Loucy (cell line): ENCODE results near the gene IL21R.

ENCODE experiments used
- H2AFZ ChIP-seq: fragments of 200-600 bp; sonication (generic); 2 replicates; pipeline ENCODE4 v1.6.0; 2016; ENCODE audit warnings: antibody characterized with exemption, mild to moderate bottlenecking, low read length, moderate library complexity
- H3F3A ChIP-seq: fragments of 200-600 bp; 2 replicates; pipeline ENCODE4 v1.6.0; 2016; ENCODE audit warnings: antibody characterized with exemption, low read depth, mild to moderate bottlenecking
- H3K27me3 ChIP-seq: fragments of 200-600 bp; sonication (generic); 2 replicates; pipeline ENCODE4 v1.6.1; 2014; ENCODE audit warnings: low read length, mild to moderate bottlenecking; ENCODE audit not compliant: insufficient read depth, poor library complexity, severe bottlenecking
- H3K36me3 ChIP-seq: fragments of 200-600 bp; sonication (generic); 2 replicates; pipeline ENCODE4 v1.6.1; 2016; ENCODE audit warnings: low read length; ENCODE audit not compliant: insufficient read depth
- H3K4me1 ChIP-seq: fragments of 200-600 bp; sonication (generic); 2 replicates; pipeline ENCODE4 v1.5.1; 2014; ENCODE audit warnings: low read length, mild to moderate bottlenecking; ENCODE audit not compliant: insufficient read depth, poor library complexity, severe bottlenecking
- H3K4me2 ChIP-seq: fragments of 200-600 bp; sonication (generic); 2 replicates; pipeline ENCODE4 v1.6.0; 2014; ENCODE audit warnings: antibody characterized with exemption, low read length, low read depth, mild to moderate bottlenecking; ENCODE audit not compliant: poor library complexity, severe bottlenecking
- H3K4me3 ChIP-seq: fragments of 200-600 bp; sonication (generic); 2 replicates; pipeline ENCODE4 v1.5.1; 2014; ENCODE audit warnings: low read length, mild to moderate bottlenecking, mixed read lengths; ENCODE audit not compliant: poor library complexity, severe bottlenecking
- H3K79me2 ChIP-seq: fragments of 200-600 bp; sonication (generic); 2 replicates; pipeline ENCODE4 v1.6.1; 2014; ENCODE audit warnings: low read length; ENCODE audit not compliant: insufficient read depth
- H3K9ac ChIP-seq: fragments of 200-600 bp; sonication (generic); 2 replicates; pipeline ENCODE4 v1.6.0; 2014; ENCODE audit warnings: mild to moderate bottlenecking, low read depth, low read length, moderate library complexity; ENCODE audit not compliant: poor library complexity, severe bottlenecking
- H3K9me2 ChIP-seq: fragments of 200-600 bp; sonication (generic); replicated peaks from 2 replicates; pipeline ENCODE4 v1.6.1; 2016; ENCODE audit warnings: low read depth, low read length, mixed read lengths
- H3K9me3 ChIP-seq: fragments of 200-600 bp; sonication (generic); 2 replicates; pipeline ENCODE4 v1.6.1; 2014; ENCODE audit warnings: mild to moderate bottlenecking, antibody characterized with exemption, low read length, low read depth; ENCODE audit not compliant: insufficient read depth
- H4K20me1 ChIP-seq: fragments of 200-600 bp; sonication (generic); 2 replicates; pipeline ENCODE4 v1.6.0; 2014; ENCODE audit warnings: antibody characterized with exemption, low read length, mild to moderate bottlenecking; ENCODE audit not compliant: insufficient read depth, poor library complexity, severe bottlenecking
- CTCF ChIP-seq: fragments of 200-600 bp; sonication (generic); conservative IDR thresholded peaks from 2 replicates; pipeline ENCODE4 v1.5.1; 2014; ENCODE audit warnings: mild to moderate bottlenecking, antibody characterized with exemption, low read length
- EZH2phosphoT487 ChIP-seq: fragments of 200-600 bp; IDR thresholded peaks from 2 replicates; pipeline ENCODE4 v1.6.1; 2018; ENCODE audit warnings: antibody characterized with exemption, mild to moderate bottlenecking, moderate library complexity, borderline replicate concordance

The IL21R gene

GRCh38 chr16:27463741-27464591, 62.0 kb downstream of the IL21R start:
- H3K36me3 ChIP-seq = peaks cover 81% of the 10 kb centered on the region; the same call in 1 of the 2 replicates
- TF ChIP-seq CTCF (no peak), EZH2phosphoT487 (no peak)

GRCh38 chr16:27464626-27465482, 62.9 kb downstream of the IL21R start:
- TF ChIP-seq CTCF (no peak), EZH2phosphoT487 (no peak)
- Histone ChIP-seq H3F3A (no peaks in the 10 kb centered on the region), H3K4me1 (no peaks in the 10 kb centered on the region), H3K79me2 (no peaks in the 10 kb centered on the region), H3K27me3 (no peaks in the 10 kb centered on the region), H4K20me1 (no peaks in the 10 kb centered on the region), H3K9ac (no peak overlapping the region), H3K9me2 (no peaks in the 10 kb centered on the region), H3K9me3 (no peaks in the 10 kb centered on the region), H3K36me3 (peaks cover 90% of the 10 kb centered on the region; the same call in 1 of the 2 replicates), H3K4me3 (no peak overlapping the region), H2AFZ (no peak overlapping the region), H3K4me2 (no peak overlapping the region)

More at GRCh38 chr16:27463741-27464591, 62.0 kb downstream of the IL21R start:
- H4K20me1 ChIP-seq = no peaks in the 10 kb centered on the region
- no peak overlapping the region for H3K4me3 ChIP-seq
- no peaks in the 10 kb centered on the region for H3K4me1 ChIP-seq
- H3K79me2 ChIP-seq = no peaks in the 10 kb centered on the region
- no peaks in the 10 kb centered on the region for H3K27me3 ChIP-seq
- no peak overlapping the region for H3K4me2 ChIP-seq
- no peaks in the 10 kb centered on the region for H3K9me2 ChIP-seq
- no peak overlapping the region for H2AFZ ChIP-seq
- H3F3A ChIP-seq = no peaks in the 10 kb centered on the region
- no peaks in the 10 kb centered on the region for H3K9me3 ChIP-seq
- H3K9ac ChIP-seq = no peak overlapping the region

GRCh38 chr16:27465483-27465879, 63.5 kb downstream of the IL21R start:
- no peak overlapping the region for H3K9ac ChIP-seq

More at GRCh38 chr16:27465483-27465879, 63.5 kb downstream of the IL21R start:
- Histone ChIP-seq H3F3A (no peaks in the 10 kb centered on the region), H3K9me2 (no peaks in the 10 kb centered on the region), H3K9me3 (no peaks in the 10 kb centered on the region), H3K27me3 (no peaks in the 10 kb centered on the region), H4K20me1 (no peaks in the 10 kb centered on the region), H2AFZ (no peak overlapping the region), H3K4me2 (no peak overlapping the region), H3K79me2 (no peaks in the 10 kb centered on the region), H3K4me3 (no peak overlapping the region), H3K36me3 (peaks cover 94% of the 10 kb centered on the region; the same call in 1 of the 2 replicates), H3K4me1 (no peaks in the 10 kb centered on the region)
- no peak for TF ChIP-seq EZH2phosphoT487
- no peak for TF ChIP-seq CTCF
